ENCODE results near the gene NEO1. TPM values are rescaled to one million over a fixed set of nuclear protein-coding genes. Genes with fewer than 3 reads are reported as not detected.
A peak's percentile ranks its signal among the peaks of the same experiment; 100 is the strongest.

The NEO1 gene
- total RNA-seq, 1 donor from 2014 or later: 9.8 TPM

- no peak for DNase-seq (ENCODE audit: low spot score)
- intact Hi-C loops (cut with micrococcal nuclease): loop anchor here (5.0 kb wide), 1 partner anchor 83 kb away; no protein-coding TSS in a partner anchor
- H3K27me3 Mint-ChIP-seq (ENCODE audit: low read depth): no peaks in the 10 kb centered on the region
- H3K27ac Mint-ChIP-seq: peak overlapping the region; percentile 14
- H3K4me3 Mint-ChIP-seq (ENCODE audit: low read depth): no peak overlapping the region
- H3K4me1 Mint-ChIP-seq (ENCODE audit: low read depth): peaks cover 33% of the 10 kb centered on the region
- H3K36me3 Mint-ChIP-seq (ENCODE audit: low read depth): no peaks in the 10 kb centered on the region
- peaks cover 13% of the 10 kb centered on the region for H3K9me3 Mint-ChIP-seq
These were observed 173.2 kb downstream of the NEO1 start for GRCh38 chr15:73225358-73226015.

- Mint-ChIP-seq H3K27me3 (ENCODE audit: low read depth) (no peaks in the 10 kb centered on the region), H3K4me3 (ENCODE audit: low read depth) (no peak overlapping the region), H3K4me1 (ENCODE audit: low read depth) (peaks cover 33% of the 10 kb centered on the region), H3K36me3 (ENCODE audit: low read depth) (no peaks in the 10 kb centered on the region), H3K9me3 (peaks cover 13% of the 10 kb centered on the region), H3K27ac (peak overlapping the region; percentile 14)
- no peak for DNase-seq (ENCODE audit: low spot score)
- intact Hi-C loops (cut with micrococcal nuclease): loop anchor here (5.0 kb wide), 1 partner anchor 84 kb away; no protein-coding TSS in a partner anchor
These were observed 174.0 kb downstream of the NEO1 start for GRCh38 chr15:73226093-73226814.

- H3K4me1 Mint-ChIP-seq (ENCODE audit: low read depth): peaks cover 33% of the 10 kb centered on the region
- no peak overlapping the region for H3K4me3 Mint-ChIP-seq (ENCODE audit: low read depth)
- H3K27ac Mint-ChIP-seq: no peak overlapping the region
- no peaks in the 10 kb centered on the region for H3K27me3 Mint-ChIP-seq (ENCODE audit: low read depth)
- peaks cover 9% of the 10 kb centered on the region for H3K9me3 Mint-ChIP-seq
- intact Hi-C loops (cut with micrococcal nuclease): loop anchor here (5.0 kb wide), 1 partner anchor 85 kb away; no protein-coding TSS in a partner anchor
- H3K36me3 Mint-ChIP-seq (ENCODE audit: low read depth): no peaks in the 10 kb centered on the region
- DNase-seq (ENCODE audit: low spot score): no peak
These were observed 175.3 kb downstream of the NEO1 start for GRCh38 chr15:73227433-73228056.

- Mint-ChIP-seq H3K4me3 (ENCODE audit: low read depth) (no peak overlapping the region), H3K27ac (no peak overlapping the region), H3K36me3 (ENCODE audit: low read depth) (no peaks in the 10 kb centered on the region), H3K27me3 (ENCODE audit: low read depth) (no peaks in the 10 kb centered on the region), H3K9me3 (peaks cover 6% of the 10 kb centered on the region), H3K4me1 (ENCODE audit: low read depth) (peaks cover 28% of the 10 kb centered on the region)
- intact Hi-C loops (cut with micrococcal nuclease): loop anchor here (5.0 kb wide), 1 partner anchor 86 kb away; no protein-coding TSS in a partner anchor
- DNase-seq (ENCODE audit: low spot score): no peak
These were observed 175.9 kb downstream of the NEO1 start for GRCh38 chr15:73228128-73228646.

GRCh38 chr15:73231661-73232419 is 179.6 kb downstream of the NEO1 start:
- Mint-ChIP-seq H3K36me3 (ENCODE audit: low read depth) (no peaks in the 10 kb centered on the region), H3K27ac (no peak overlapping the region), H3K4me3 (ENCODE audit: low read depth) (no peak overlapping the region), H3K27me3 (ENCODE audit: low read depth) (no peaks in the 10 kb centered on the region), H3K9me3 (peaks cover 6% of the 10 kb centered on the region), H3K4me1 (ENCODE audit: low read depth) (peaks cover 7% of the 10 kb centered on the region)
- DNase-seq (ENCODE audit: low spot score): no peak
- intact Hi-C loops (cut with micrococcal nuclease): no loop called here

GRCh38 chr15:73232776-73233175 is 180.5 kb downstream of the NEO1 start:
- no peak for DNase-seq (ENCODE audit: low spot score)
- Mint-ChIP-seq H3K4me3 (ENCODE audit: low read depth) (no peak overlapping the region), H3K9me3 (peaks cover 6% of the 10 kb centered on the region), H3K27ac (no peak overlapping the region), H3K4me1 (ENCODE audit: low read depth) (peaks cover 2% of the 10 kb centered on the region), H3K36me3 (ENCODE audit: low read depth) (no peaks in the 10 kb centered on the region), H3K27me3 (ENCODE audit: low read depth) (no peaks in the 10 kb centered on the region)
- intact Hi-C loops (cut with micrococcal nuclease): no loop called here

GRCh38 chr15:73233623-73234022 is 181.4 kb downstream of the NEO1 start:
- Mint-ChIP-seq H3K4me3 (ENCODE audit: low read depth) (no peak overlapping the region), H3K9me3 (peaks cover 6% of the 10 kb centered on the region), H3K36me3 (ENCODE audit: low read depth) (no peaks in the 10 kb centered on the region), H3K4me1 (ENCODE audit: low read depth) (peaks cover 2% of the 10 kb centered on the region), H3K27me3 (ENCODE audit: low read depth) (no peaks in the 10 kb centered on the region), H3K27ac (no peak overlapping the region)
- DNase-seq (ENCODE audit: low spot score): no peak
- intact Hi-C loops (cut with micrococcal nuclease): no loop called here

GRCh38 chr15:73237910-73238309 is 185.6 kb downstream of the NEO1 start:
- Mint-ChIP-seq H3K4me3 (ENCODE audit: low read depth) (no peak overlapping the region), H3K27me3 (ENCODE audit: low read depth) (no peaks in the 10 kb centered on the region), H3K4me1 (ENCODE audit: low read depth) (peaks cover 2% of the 10 kb centered on the region), H3K9me3 (no peaks in the 10 kb centered on the region), H3K36me3 (ENCODE audit: low read depth) (no peaks in the 10 kb centered on the region), H3K27ac (no peak overlapping the region)
- intact Hi-C loops (cut with micrococcal nuclease): no loop called here
- no peak for DNase-seq (ENCODE audit: low spot score)

GRCh38 chr15:73239564-73240215 is 187.4 kb downstream of the NEO1 start:
- no peak for DNase-seq (ENCODE audit: low spot score)
- intact Hi-C loops (cut with micrococcal nuclease): loop anchor here (2.0 to 10.0 kb wide), 4 partner anchors 19 to 455 kb away; partner anchors contain the start of gene ADPGK
- Mint-ChIP-seq H3K27me3 (ENCODE audit: low read depth) (no peaks in the 10 kb centered on the region), H3K9me3 (no peaks in the 10 kb centered on the region), H3K4me1 (ENCODE audit: low read depth) (peaks cover 5% of the 10 kb centered on the region), H3K27ac (no peak overlapping the region), H3K4me3 (ENCODE audit: low read depth) (no peak overlapping the region), H3K36me3 (ENCODE audit: low read depth) (no peaks in the 10 kb centered on the region)

- H3K27me3 Mint-ChIP-seq (ENCODE audit: low read depth): no peaks in the 10 kb centered on the region
- peak; percentile 55 for DNase-seq (ENCODE audit: low spot score)
- intact Hi-C loops (cut with micrococcal nuclease): loop anchor here (1.0 to 10.0 kb wide), 5 partner anchors 18 to 456 kb away; partner anchors contain the start of gene ADPGK
- no peaks in the 10 kb centered on the region for H3K9me3 Mint-ChIP-seq
- peaks cover 7% of the 10 kb centered on the region for H3K4me1 Mint-ChIP-seq (ENCODE audit: low read depth)
- H3K4me3 Mint-ChIP-seq (ENCODE audit: low read depth): no peak overlapping the region
- H3K36me3 Mint-ChIP-seq (ENCODE audit: low read depth): no peaks in the 10 kb centered on the region
- no peak overlapping the region for H3K27ac Mint-ChIP-seq
These were observed 188.7 kb downstream of the NEO1 start for GRCh38 chr15:73240866-73241499.

- no peaks in the 10 kb centered on the region for H3K27me3 Mint-ChIP-seq (ENCODE audit: low read depth)
- no peak for DNase-seq (ENCODE audit: low spot score)
- H3K4me1 Mint-ChIP-seq (ENCODE audit: low read depth): peaks cover 10% of the 10 kb centered on the region
- no peak overlapping the region for H3K27ac Mint-ChIP-seq
- no peak overlapping the region for H3K4me3 Mint-ChIP-seq (ENCODE audit: low read depth)
- intact Hi-C loops (cut with micrococcal nuclease): loop anchor here (10.0 kb wide), 3 partner anchors 120 to 460 kb away; partner anchors contain the start of gene ADPGK
- no peaks in the 10 kb centered on the region for H3K9me3 Mint-ChIP-seq
- no peaks in the 10 kb centered on the region for H3K36me3 Mint-ChIP-seq (ENCODE audit: low read depth)
These were observed 192.1 kb downstream of the NEO1 start for GRCh38 chr15:73244333-73244732.

All from activated T-helper 2 cell treated with anti-CD3 and anti-CD28 coated beads, Interferon-gamma antibody, Interleukin-2, Interleukin-4, amounts not matched to agents 10 μg/mL and 5 μg/mL and 100 μg/mL, durations not matched to agents 14 hours and 24 hours and 36 hours (primary cell).